ENCODE data around the gene KCTD19. TPM values are rescaled to one million over a fixed set of nuclear protein-coding genes. Genes with fewer than 3 reads are reported as not detected.

KCTD19 gene
- total RNA-seq, 1 experiment from 2014 or later: 3.8 TPM

DNA sequence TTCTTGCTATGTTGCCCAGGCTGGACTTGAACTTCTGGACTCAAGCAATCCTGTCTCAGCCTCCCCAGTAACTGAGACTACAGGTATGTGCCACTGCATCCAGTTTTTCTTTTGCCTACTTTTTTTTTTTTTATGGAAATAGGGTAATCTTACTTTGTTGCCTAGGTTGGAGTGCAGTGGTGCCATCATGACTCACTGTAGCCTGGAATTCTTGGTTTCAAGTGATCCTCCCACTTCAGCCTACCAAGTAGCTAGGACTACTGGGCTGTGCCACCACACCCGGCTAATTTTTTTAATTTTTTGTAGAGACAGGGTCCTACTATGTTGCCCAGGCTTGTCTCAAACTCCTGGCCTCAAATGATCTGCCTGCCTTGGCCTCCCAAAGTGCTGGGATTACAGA is 10.1 kb upstream of the KCTD19 start:
- no peak for DNase-seq
- H3K4me1 Mint-ChIP-seq (ENCODE audit: low read depth, unreplicated experiment): no peaks in the 10 kb centered on the region
- no peak overlapping the region for H3K4me3 Mint-ChIP-seq (ENCODE audit: low read depth, unreplicated experiment)
- no peaks in the 10 kb centered on the region for H3K27me3 Mint-ChIP-seq (ENCODE audit: unreplicated experiment)
- intact Hi-C loops (cut with micrococcal nuclease; ENCODE audit: unreplicated experiment): no loop called here
- CTCF ChIA-PET: interaction anchor here (1.2 kb wide), 1 partner anchor 10 kb away, joined by 5 read pairs; the partner anchor contains the start of genes KCTD19 and LRRC36
- peaks cover 4% of the 10 kb centered on the region for H3K9me3 Mint-ChIP-seq (ENCODE audit: low read depth, unreplicated experiment)
- no TSS peak for BruUV-seq (replicated peaks)
- TF ChIP-seq, protein P1, sequence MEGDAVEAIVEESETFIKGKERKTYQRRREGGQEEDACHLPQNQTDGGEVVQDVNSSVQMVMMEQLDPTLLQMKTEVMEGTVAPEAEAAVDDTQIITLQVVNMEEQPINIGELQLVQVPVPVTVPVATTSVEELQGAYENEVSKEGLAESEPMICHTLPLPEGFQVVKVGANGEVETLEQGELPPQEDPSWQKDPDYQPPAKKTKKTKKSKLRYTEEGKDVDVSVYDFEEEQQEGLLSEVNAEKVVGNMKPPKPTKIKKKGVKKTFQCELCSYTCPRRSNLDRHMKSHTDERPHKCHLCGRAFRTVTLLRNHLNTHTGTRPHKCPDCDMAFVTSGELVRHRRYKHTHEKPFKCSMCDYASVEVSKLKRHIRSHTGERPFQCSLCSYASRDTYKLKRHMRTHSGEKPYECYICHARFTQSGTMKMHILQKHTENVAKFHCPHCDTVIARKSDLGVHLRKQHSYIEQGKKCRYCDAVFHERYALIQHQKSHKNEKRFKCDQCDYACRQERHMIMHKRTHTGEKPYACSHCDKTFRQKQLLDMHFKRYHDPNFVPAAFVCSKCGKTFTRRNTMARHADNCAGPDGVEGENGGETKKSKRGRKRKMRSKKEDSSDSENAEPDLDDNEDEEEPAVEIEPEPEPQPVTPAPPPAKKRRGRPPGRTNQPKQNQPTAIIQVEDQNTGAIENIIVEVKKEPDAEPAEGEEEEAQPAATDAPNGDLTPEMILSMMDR (IDR thresholded peaks at IDR 0.05; ENCODE audit: unreplicated experiment): no peak
- H3K36me3 Mint-ChIP-seq (ENCODE audit: insufficient read depth, unreplicated experiment): no peaks in the 10 kb centered on the region
- H3K27ac Mint-ChIP-seq (ENCODE audit: unreplicated experiment): no peak overlapping the region

- Mint-ChIP-seq H3K4me3 (ENCODE audit: low read depth, unreplicated experiment) (no peak overlapping the region), H3K27ac (ENCODE audit: unreplicated experiment) (no peak overlapping the region), H3K27me3 (ENCODE audit: unreplicated experiment) (no peaks in the 10 kb centered on the region), H3K36me3 (ENCODE audit: insufficient read depth, unreplicated experiment) (no peaks in the 10 kb centered on the region), H3K9me3 (ENCODE audit: low read depth, unreplicated experiment) (peaks cover 4% of the 10 kb centered on the region), H3K4me1 (ENCODE audit: low read depth, unreplicated experiment) (peaks cover 2% of the 10 kb centered on the region)
- TF ChIP-seq, protein P1 (IDR thresholded peaks at IDR 0.05; ENCODE audit: unreplicated experiment): no peak
- DNase-seq: no peak
- CTCF ChIA-PET: interaction anchor here (1.2 kb wide), 1 partner anchor 10 kb away, joined by 5 read pairs; the partner anchor contains the start of genes KCTD19 and LRRC36
- BruUV-seq (replicated peaks): no TSS peak
- intact Hi-C loops (cut with micrococcal nuclease; ENCODE audit: unreplicated experiment): no loop called here
Measured at GRCh38 chr16:67336116-67336515, 9.6 kb upstream of the KCTD19 start.

GRCh38 chr16:67333315-67333714 is 6.8 kb upstream of the KCTD19 start:
- H3K4me1 Mint-ChIP-seq (ENCODE audit: low read depth, unreplicated experiment): peaks cover 15% of the 10 kb centered on the region
- no peak overlapping the region for H3K27ac Mint-ChIP-seq (ENCODE audit: unreplicated experiment)
- TF ChIP-seq, protein P1 (IDR thresholded peaks at IDR 0.05; ENCODE audit: unreplicated experiment): no peak
- no peaks in the 10 kb centered on the region for H3K27me3 Mint-ChIP-seq (ENCODE audit: unreplicated experiment)
- H3K36me3 Mint-ChIP-seq (ENCODE audit: insufficient read depth, unreplicated experiment): peaks cover 7% of the 10 kb centered on the region
- intact Hi-C loops (cut with micrococcal nuclease; ENCODE audit: unreplicated experiment): no loop called here
- no peak overlapping the region for H3K4me3 Mint-ChIP-seq (ENCODE audit: low read depth, unreplicated experiment)
- BruUV-seq (replicated peaks): no TSS peak
- H3K9me3 Mint-ChIP-seq (ENCODE audit: low read depth, unreplicated experiment): peaks cover 7% of the 10 kb centered on the region
- no peak for DNase-seq
- CTCF ChIA-PET: interaction anchor here (0.6 kb wide), 1 partner anchor 65 kb away, joined by 3 read pairs; no protein-coding TSS in a partner anchor

DNA sequence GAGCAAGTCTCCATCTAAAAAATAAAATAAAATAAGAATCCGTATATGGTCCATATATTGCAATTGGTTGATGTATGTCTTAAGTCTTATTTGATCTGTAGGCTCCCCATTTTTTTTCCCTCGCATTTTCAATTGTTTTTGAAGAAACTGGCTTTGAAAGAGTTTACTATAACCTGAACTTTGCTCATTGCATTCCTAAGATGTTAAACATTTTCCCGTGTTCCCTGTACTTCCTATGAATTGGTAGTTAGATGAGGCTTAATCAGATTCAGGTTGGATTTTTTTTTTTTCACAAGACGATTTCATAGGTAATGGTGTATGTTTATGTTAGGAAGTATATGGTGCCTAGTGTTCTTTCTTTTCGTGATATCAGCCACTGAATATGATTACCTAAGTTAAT is 3.4 kb upstream of the KCTD19 start:
- peaks cover 2% of the 10 kb centered on the region for H3K9me3 Mint-ChIP-seq (ENCODE audit: low read depth, unreplicated experiment)
- H3K27me3 Mint-ChIP-seq (ENCODE audit: unreplicated experiment): no peaks in the 10 kb centered on the region
- peaks cover 40% of the 10 kb centered on the region for H3K4me1 Mint-ChIP-seq (ENCODE audit: low read depth, unreplicated experiment)
- CTCF ChIA-PET: no interaction called here
- no peak for DNase-seq
- intact Hi-C loops (cut with micrococcal nuclease; ENCODE audit: unreplicated experiment): loop anchor here (5.0 kb wide), 1 partner anchor 32 kb away; no protein-coding TSS in a partner anchor
- BruUV-seq (replicated peaks): no TSS peak
- H3K4me3 Mint-ChIP-seq (ENCODE audit: low read depth, unreplicated experiment): no peak overlapping the region
- H3K36me3 Mint-ChIP-seq (ENCODE audit: insufficient read depth, unreplicated experiment): peaks cover 25% of the 10 kb centered on the region
- peak overlapping the region; percentile 86 for H3K27ac Mint-ChIP-seq (ENCODE audit: unreplicated experiment)
- TF ChIP-seq, protein P1 (IDR thresholded peaks at IDR 0.05; ENCODE audit: unreplicated experiment): no peak

All from Calu3 (cell line).